ENCODE data around the gene CFAP298.

DNA sequence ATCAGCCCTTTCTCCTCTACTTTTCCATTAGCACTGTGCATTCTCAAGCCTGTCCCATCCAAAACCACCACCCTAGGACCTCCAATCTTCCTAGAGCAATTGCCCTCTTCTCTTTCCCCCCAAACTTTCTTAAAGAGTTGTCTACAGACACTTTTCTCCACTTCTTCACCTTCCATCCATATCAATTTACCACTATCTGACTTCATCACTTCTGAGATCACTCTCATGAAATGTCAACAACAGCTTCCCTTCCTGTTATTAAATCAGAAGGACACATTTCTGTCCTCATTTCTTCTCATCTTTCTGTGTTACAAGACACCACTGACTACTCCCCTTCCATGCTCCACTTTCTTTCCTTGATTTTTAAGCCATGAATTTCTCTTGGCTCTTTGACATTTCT, 36.0 kb upstream of the CFAP298 start:
- TF ChIP-seq, protein P1, sequence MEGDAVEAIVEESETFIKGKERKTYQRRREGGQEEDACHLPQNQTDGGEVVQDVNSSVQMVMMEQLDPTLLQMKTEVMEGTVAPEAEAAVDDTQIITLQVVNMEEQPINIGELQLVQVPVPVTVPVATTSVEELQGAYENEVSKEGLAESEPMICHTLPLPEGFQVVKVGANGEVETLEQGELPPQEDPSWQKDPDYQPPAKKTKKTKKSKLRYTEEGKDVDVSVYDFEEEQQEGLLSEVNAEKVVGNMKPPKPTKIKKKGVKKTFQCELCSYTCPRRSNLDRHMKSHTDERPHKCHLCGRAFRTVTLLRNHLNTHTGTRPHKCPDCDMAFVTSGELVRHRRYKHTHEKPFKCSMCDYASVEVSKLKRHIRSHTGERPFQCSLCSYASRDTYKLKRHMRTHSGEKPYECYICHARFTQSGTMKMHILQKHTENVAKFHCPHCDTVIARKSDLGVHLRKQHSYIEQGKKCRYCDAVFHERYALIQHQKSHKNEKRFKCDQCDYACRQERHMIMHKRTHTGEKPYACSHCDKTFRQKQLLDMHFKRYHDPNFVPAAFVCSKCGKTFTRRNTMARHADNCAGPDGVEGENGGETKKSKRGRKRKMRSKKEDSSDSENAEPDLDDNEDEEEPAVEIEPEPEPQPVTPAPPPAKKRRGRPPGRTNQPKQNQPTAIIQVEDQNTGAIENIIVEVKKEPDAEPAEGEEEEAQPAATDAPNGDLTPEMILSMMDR (IDR thresholded peaks at IDR 0.05): no peak
- TF ChIP-seq POLR2A (IDR thresholded peaks at IDR 0.05) (no peak), EP300 (IDR thresholded peaks at IDR 0.05) (no peak)

All from ovary (tissue), 3 donors.